Gastrocnemius medialis (tissue), 4 donors: Measurements from ENCODE around the gene THSD7B. TPM values are rescaled to one million over a fixed set of nuclear protein-coding genes. Genes with fewer than 3 reads are reported as not detected.

Experiments
- ATAC-seq, 2 donors: fragments of 150-250 bp; one replicate each; pipeline ENCODE4 v1.9.1; 2016
- DNase-seq, 2 donors: peaks; one replicate each; pipeline ENCODE4 v3.0.0-alpha.2; 2019
- H3K27ac ChIP-seq, 4 donors: fragments of 200-600 bp; sonication (generic); 1 replicate in 1 of 4; 2 replicates in 3 of 4; pipeline ENCODE4 v1.5.1; 2016 to 2018; ENCODE audit warnings: mild to moderate bottlenecking in 2 of 4, moderate library complexity in 1 of 4
- H3K27me3 ChIP-seq, 3 donors: fragments of 200-600 bp; sonication (generic) in 2 of 3; 1 replicate in 1 of 3; 2 replicates in 2 of 3; pipeline versions ENCODE4 v1.5.1 to v1.6.0; 2016 to 2019; ENCODE audit warnings: mild to moderate bottlenecking in 1 of 3, moderate library complexity in 1 of 3
- H3K36me3 ChIP-seq, 2 donors: fragments of 200-600 bp; sonication (generic) in 1 of 2; one replicate each; pipeline ENCODE4 v1.5.1; 2017 to 2018
- H3K4me1 ChIP-seq, 2 donors: fragments of 200-600 bp; sonication (generic) in 1 of 2; one replicate each; pipeline ENCODE4 v1.5.1; 2016 to 2017; ENCODE audit warnings: mild to moderate bottlenecking in 2 of 2
- H3K4me3 ChIP-seq, 4 donors: fragments of 200-600 bp; sonication (generic) in 3 of 4; 1 replicate in 1 of 4; 2 replicates in 3 of 4; pipeline ENCODE4 v1.5.1; 2016 to 2019; ENCODE audit warnings: mild to moderate bottlenecking in 2 of 4
- H3K9me3 ChIP-seq, 3 donors: fragments of 200-600 bp; sonication (generic) in 2 of 3; 1 replicate in 1 of 3; 2 replicates in 2 of 3; pipeline ENCODE4 v1.5.1; 2016 to 2019
- CTCF ChIP-seq, 5 experiments: fragments of 450-650 bp in 3 of 5; fragments of 200-600 bp in 2 of 5; sonication (generic) in 2 of 5; IDR thresholded peaks in 4 of 5; conservative IDR thresholded peaks in 1 of 5; 1 replicate in 4 of 5; 2 replicates in 1 of 5; pipeline ENCODE4 v1.5.1; 2016 to 2019; ENCODE audit warnings: antibody characterized with exemption in 5 of 5, mild to moderate bottlenecking in 3 of 5, moderate library complexity in 3 of 5
- POLR2A ChIP-seq, 2 donors: fragments of 450-650 bp; IDR thresholded peaks; one replicate each; pipeline ENCODE4 v1.6.1; 2017; ENCODE audit warnings: antibody characterized with exemption in 2 of 2, mild to moderate bottlenecking in 2 of 2, moderate library complexity in 2 of 2
- in situ Hi-C, 4 donors: fragments of 200-750 bp; cut with MboI; loops; one replicate each; pipeline versions ENCODE4 v1.15.0 to v1.8.0; 2017; ENCODE audit warnings: low sequenced_read_pairs in 4 of 4
- intact Hi-C: fragments of 100-400 bp; cut with DNase I; formaldehyde crosslinking; loops from one replicate; pipeline ENCODE4 v1.15.1; 2023; ENCODE audit warnings: low total_unique reads
- total RNA-seq, 4 donors: library from RNA; depleted of rRNA; stranded (reverse); fragments of >200 nt; gene quantifications; one replicate each; pipeline versions ENCODE4 v1.1.0 to v1.2.3, GENCODE V29; 2016

The THSD7B gene
- total RNA-seq, 4 donors from 2014 or later = not detected

- in situ Hi-C loops = no loop called here
- ATAC-seq (no peak), DNase-seq (no peak)
- Histone ChIP-seq H3K4me3 (no peak overlapping the region), H3K27me3 (no peaks in the 10 kb centered on the region), H3K27ac (no peak overlapping the region), H3K4me1 (no peaks in the 10 kb centered on the region), H3K9me3 (no peaks in the 10 kb centered on the region), H3K36me3 (no peaks in the 10 kb centered on the region)
- TF ChIP-seq POLR2A (IDR thresholded peaks at IDR 0.05) (no peak), CTCF (IDR thresholded peaks at IDR 0.05 in 4 of 5, conservative IDR thresholded peaks at IDR 0.05 in 1 of 5) (no peak)
- intact Hi-C loops = no loop called here
These were observed 640.2 kb downstream of the THSD7B start for GRCh38 chr2:137405496-137405895.

GRCh38 chr2:137411585-137411984, 646.2 kb downstream of the THSD7B start:
- no peaks in the 10 kb centered on the region for H3K36me3 ChIP-seq

GRCh38 chr2:137420744-137421143, 655.4 kb downstream of the THSD7B start:
- intact Hi-C loops = no loop called here

More at GRCh38 chr2:137411585-137411984, 646.2 kb downstream of the THSD7B start:
- Histone ChIP-seq H3K9me3 (no peaks in the 10 kb centered on the region), H3K4me1 (no peaks in the 10 kb centered on the region), H3K4me3 (no peak overlapping the region), H3K27me3 (no peaks in the 10 kb centered on the region), H3K27ac (no peak overlapping the region)
- in situ Hi-C loops = no loop called here
- DNase-seq (no peak), ATAC-seq (no peak)
- intact Hi-C loops = no loop called here
- no peak for TF ChIP-seq CTCF (IDR thresholded peaks at IDR 0.05 in 4 of 5, conservative IDR thresholded peaks at IDR 0.05 in 1 of 5)
- no peak for TF ChIP-seq POLR2A (IDR thresholded peaks at IDR 0.05)

GRCh38 chr2:137435162-137435561, 669.8 kb downstream of the THSD7B start:
- H3K4me1 ChIP-seq = no peaks in the 10 kb centered on the region
- no peaks in the 10 kb centered on the region for H3K27me3 ChIP-seq
- intact Hi-C loops (no loop called here), in situ Hi-C loops (no loop called here)
- H3K4me3 ChIP-seq = no peak overlapping the region
- ATAC-seq (no peak), DNase-seq (no peak)
- TF ChIP-seq CTCF (IDR thresholded peaks at IDR 0.05 in 4 of 5, conservative IDR thresholded peaks at IDR 0.05 in 1 of 5) (no peak), POLR2A (IDR thresholded peaks at IDR 0.05) (no peak)
- no peaks in the 10 kb centered on the region for H3K36me3 ChIP-seq
- H3K9me3 ChIP-seq = no peaks in the 10 kb centered on the region
- H3K27ac ChIP-seq = no peak overlapping the region

More at GRCh38 chr2:137420744-137421143, 655.4 kb downstream of the THSD7B start:
- Histone ChIP-seq H3K4me3 (no peak overlapping the region), H3K4me1 (no peaks in the 10 kb centered on the region), H3K27ac (no peak overlapping the region), H3K36me3 (no peaks in the 10 kb centered on the region), H3K9me3 (no peaks in the 10 kb centered on the region), H3K27me3 (no peaks in the 10 kb centered on the region)
- no peak for ATAC-seq
- in situ Hi-C loops = no loop called here
- no peak for DNase-seq
- TF ChIP-seq POLR2A (IDR thresholded peaks at IDR 0.05) = no peak
- no peak for TF ChIP-seq CTCF (IDR thresholded peaks at IDR 0.05 in 4 of 5, conservative IDR thresholded peaks at IDR 0.05 in 1 of 5)

GRCh38 chr2:137437386-137437785, 672.0 kb downstream of the THSD7B start:
- Histone ChIP-seq H3K27ac (no peak overlapping the region), H3K36me3 (no peaks in the 10 kb centered on the region), H3K27me3 (no peaks in the 10 kb centered on the region), H3K4me1 (no peaks in the 10 kb centered on the region), H3K9me3 (no peaks in the 10 kb centered on the region), H3K4me3 (no peak overlapping the region)
- intact Hi-C loops = no loop called here
- DNase-seq = no peak
- in situ Hi-C loops = no loop called here
- no peak for TF ChIP-seq CTCF (IDR thresholded peaks at IDR 0.05 in 4 of 5, conservative IDR thresholded peaks at IDR 0.05 in 1 of 5)
- no peak for TF ChIP-seq POLR2A (IDR thresholded peaks at IDR 0.05)
- no peak for ATAC-seq
